CD4-positive, CD25-positive, alpha-beta regulatory T cell (primary cell): ENCODE measurements around the gene CNNM3. TPM values are rescaled to one million over a fixed set of nuclear protein-coding genes. Genes with fewer than 3 reads are reported as not detected.

Source experiments
- ATAC-seq, 2 donors: fragments of 150-1000 bp; cut with Tn5 transposase; one replicate each; pipeline ENCODE4 v1.10.0; 2021; ENCODE audit warnings: low read depth in 2 of 2, moderate number of reproducible peaks in 2 of 2, moderate library complexity in 1 of 2
- DNase-seq, 3 donors: peaks; one replicate each; pipeline versions ENCODE4 v3.0.0 to v3.0.0-alpha.2; 2012 to 2022; ENCODE audit warnings: mixed read lengths in 1 of 3
- H3K27ac ChIP-seq: one replicate; pipeline ENCODE4 v1.7.0; 2013; ENCODE audit warnings: mild to moderate bottlenecking, low read length; ENCODE audit not compliant: insufficient read depth, poor library complexity, severe bottlenecking
- H3K27me3 ChIP-seq: one replicate; pipeline ENCODE4 v1.7.0; 2013; ENCODE audit warnings: low read length; ENCODE audit not compliant: control insufficient read depth, insufficient read depth
- H3K36me3 ChIP-seq: one replicate; pipeline ENCODE4 v1.7.0; 2013; ENCODE audit warnings: mild to moderate bottlenecking, low read length, moderate library complexity; ENCODE audit not compliant: control insufficient read depth, insufficient read depth
- H3K4me1 ChIP-seq: 2 replicates; pipeline ENCODE4 v1.7.0; 2013; ENCODE audit warnings: mild to moderate bottlenecking, low read length; ENCODE audit not compliant: insufficient read depth, control insufficient read depth, poor library complexity, severe bottlenecking
- H3K4me3 ChIP-seq: one replicate; pipeline ENCODE4 v1.7.0; 2013; ENCODE audit warnings: low read depth, mild to moderate bottlenecking, low read length, moderate library complexity
- H3K9me3 ChIP-seq, 2 experiments: 1 replicate in 1 of 2; 2 replicates in 1 of 2; pipeline ENCODE4 v1.7.0; 2013; ENCODE audit warnings: low read length in 2 of 2, mild to moderate bottlenecking in 1 of 2, moderate library complexity in 1 of 2; ENCODE audit not compliant: control insufficient read depth in 2 of 2
- H3K27ac Mint-ChIP-seq, 3 donors: one replicate each; pipeline ENCODE4 v1.8.0; 2020 to 2022; ENCODE audit warnings: mild to moderate bottlenecking in 3 of 3, mixed read lengths in 3 of 3, moderate library complexity in 2 of 3
- H3K27me3 Mint-ChIP-seq: one replicate; pipeline ENCODE4 v1.8.0; 2022; ENCODE audit warnings: mild to moderate bottlenecking, mixed read lengths
- H3K36me3 Mint-ChIP-seq: one replicate; pipeline ENCODE4 v1.8.0; 2020; ENCODE audit warnings: mixed read lengths
- H3K4me1 Mint-ChIP-seq, 4 donors: one replicate each; pipeline ENCODE4 v1.8.0; 2020 to 2022; ENCODE audit warnings: mixed read lengths in 4 of 4, mild to moderate bottlenecking in 1 of 4
- H3K4me3 Mint-ChIP-seq, 4 donors: one replicate each; pipeline ENCODE4 v1.8.0; 2020 to 2022; ENCODE audit warnings: mild to moderate bottlenecking in 4 of 4, mixed read lengths in 4 of 4, moderate library complexity in 3 of 4
- H3K9me3 Mint-ChIP-seq, 7 donors: one replicate each; pipeline ENCODE4 v1.8.0; 2020 to 2022; ENCODE audit warnings: mixed read lengths in 7 of 7, mild to moderate bottlenecking in 3 of 7, moderate library complexity in 2 of 7
- polyA plus RNA-seq, 4 donors: library from polyadenylated mRNA; unstranded; fragments of 300-500 nt; fragmentation: Illumina TruSeq; gene quantifications; one replicate each; pipeline ENCODE4 v1.2.3, GENCODE V29; 2021
- total RNA-seq: library from RNA; stranded (reverse); gene quantifications from one replicate; pipeline ENCODE4 v1.2.3, GENCODE V29; 2022

The CNNM3 gene
- total and polyA plus RNA-seq, 5 donors from 2014 or later, result 4.9 to 33.1 (median 10.3) TPM

- no peak for ATAC-seq
- peaks cover 0 to 19% (median 6%) of the 10 kb centered on the region in 4 donors for H3K4me1 Mint-ChIP-seq
- Histone ChIP-seq H3K4me3 (no peak overlapping the region), H3K4me1 (peaks cover 19% of the 10 kb centered on the region), H3K36me3 (no peaks in the 10 kb centered on the region), H3K27me3 (no peaks in the 10 kb centered on the region), H3K27ac (no peak overlapping the region), H3K9me3 (no peaks in the 10 kb centered on the region)
- H3K9me3 Mint-ChIP-seq, result no peaks in the 10 kb centered on the region
- H3K27ac Mint-ChIP-seq, result peak overlapping the region in 1 of 3 donors; percentile 14
- no peak for DNase-seq
- no peaks in the 10 kb centered on the region for H3K36me3 Mint-ChIP-seq
- H3K27me3 Mint-ChIP-seq, result no peaks in the 10 kb centered on the region
- peak overlapping the region in 2 of 4 donors; percentile 56 to 73 for H3K4me3 Mint-ChIP-seq
Observed at GRCh38 chr2:96839875-96840850, 24.1 kb downstream of the CNNM3 start.

GRCh38 chr2:96841701-96842495 lies 25.8 kb downstream of the CNNM3 start:
- Mint-ChIP-seq H3K27ac (peak overlapping the region in 1 of 3 donors; percentile 79), H3K4me1 (peaks cover 0 to 19% (median 6%) of the 10 kb centered on the region in 4 donors), H3K27me3 (no peaks in the 10 kb centered on the region), H3K36me3 (no peaks in the 10 kb centered on the region), H3K9me3 (no peaks in the 10 kb centered on the region), H3K4me3 (no peak overlapping the region)
- DNase-seq, result no peak
- no peak overlapping the region for H3K27ac ChIP-seq
- ATAC-seq, result no peak
- H3K4me3 ChIP-seq, result no peak overlapping the region
- no peaks in the 10 kb centered on the region for H3K9me3 ChIP-seq
- peaks cover 19% of the 10 kb centered on the region for H3K4me1 ChIP-seq
- peaks cover 4% of the 10 kb centered on the region for H3K36me3 ChIP-seq
- H3K27me3 ChIP-seq, result no peaks in the 10 kb centered on the region

- Histone ChIP-seq H3K36me3 (peaks cover 8% of the 10 kb centered on the region), H3K9me3 (no peaks in the 10 kb centered on the region), H3K4me1 (peaks cover 19% of the 10 kb centered on the region), H3K27me3 (no peaks in the 10 kb centered on the region), H3K27ac (no peak overlapping the region), H3K4me3 (no peak overlapping the region)
- Mint-ChIP-seq H3K4me1 (peaks cover 0 to 19% (median 6%) of the 10 kb centered on the region in 4 donors), H3K36me3 (peaks cover 3% of the 10 kb centered on the region), H3K9me3 (no peaks in the 10 kb centered on the region), H3K4me3 (no peak overlapping the region), H3K27ac (peak overlapping the region in 2 of 3 donors; percentile 36 to 79), H3K27me3 (no peaks in the 10 kb centered on the region)
- ATAC-seq (no peak), DNase-seq (no peak)
Observed at GRCh38 chr2:96842600-96842999, 26.5 kb downstream of the CNNM3 start.

GRCh38 chr2:96843538-96844268 lies 27.6 kb downstream of the CNNM3 start, which contains the start of gene ANKRD23:
TSS of gene ANKRD23 (minus strand) at chr2:96844021. CDS start at chr2:96843992, 29 bp downstream.
- H3K4me3 Mint-ChIP-seq, result peak within 1 kb of the TSS in 1 of 4 donors; percentile 45
- Histone ChIP-seq H3K36me3 (peaks cover 18% of the 10 kb centered on the region), H3K4me3 (no peak within 1 kb of the TSS), H3K27me3 (no peaks in the 10 kb centered on the region), H3K4me1 (peaks cover 15% of the 10 kb centered on the region), H3K9me3 (no peaks in the 10 kb centered on the region), H3K27ac (no peak within 1 kb of the TSS)
- H3K36me3 Mint-ChIP-seq, result peaks cover 9% of the 10 kb centered on the region
- peaks cover 0 to 19% (median 9%) of the 10 kb centered on the region in 4 donors for H3K4me1 Mint-ChIP-seq
- no peak for ATAC-seq
- no peak for DNase-seq
- no peaks in the 10 kb centered on the region for H3K27me3 Mint-ChIP-seq
- peak within 1 kb of the TSS in 2 of 3 donors; percentile 48 to 79 for H3K27ac Mint-ChIP-seq
- H3K9me3 Mint-ChIP-seq, result no peaks in the 10 kb centered on the region

GRCh38 chr2:96844405-96844808 lies 28.3 kb downstream of the CNNM3 start:
- no peak overlapping the region for H3K4me3 Mint-ChIP-seq
- DNase-seq (no peak), ATAC-seq (no peak)
- Histone ChIP-seq H3K4me1 (peaks cover 8% of the 10 kb centered on the region), H3K4me3 (no peak overlapping the region), H3K27me3 (no peaks in the 10 kb centered on the region), H3K9me3 (no peaks in the 10 kb centered on the region), H3K27ac (no peak overlapping the region), H3K36me3 (peaks cover 22% of the 10 kb centered on the region)
- no peak overlapping the region for H3K27ac Mint-ChIP-seq
- H3K36me3 Mint-ChIP-seq, result peaks cover 9% of the 10 kb centered on the region
- H3K9me3 Mint-ChIP-seq, result no peaks in the 10 kb centered on the region
- H3K4me1 Mint-ChIP-seq, result peaks cover 0 to 15% (median 8%) of the 10 kb centered on the region in 4 donors
- H3K27me3 Mint-ChIP-seq, result no peaks in the 10 kb centered on the region

DNA sequence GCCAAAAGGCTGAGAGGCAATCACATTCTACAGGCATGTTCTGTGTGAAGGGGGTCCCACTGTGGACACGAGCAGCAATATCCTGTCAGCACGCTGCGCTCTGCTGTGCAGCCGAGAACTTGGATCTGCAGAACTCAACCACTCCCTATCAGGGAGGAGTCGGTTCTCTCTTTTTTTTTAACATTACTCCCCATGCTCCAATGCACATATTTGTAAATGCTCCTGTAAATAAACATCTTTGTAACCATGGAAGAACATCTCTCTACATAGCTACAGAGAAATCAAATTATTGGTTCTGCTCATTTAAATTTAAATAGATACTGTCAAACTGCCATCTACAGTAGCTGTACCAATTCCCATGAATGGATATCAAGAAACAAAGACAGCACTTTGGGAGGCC lies 30.8 kb downstream of the CNNM3 start:
- H3K4me3 ChIP-seq, result no peak overlapping the region
- ATAC-seq (no peak), DNase-seq (no peak)
- Mint-ChIP-seq H3K9me3 (no peaks in the 10 kb centered on the region), H3K4me3 (no peak overlapping the region), H3K27ac (no peak overlapping the region), H3K27me3 (no peaks in the 10 kb centered on the region), H3K36me3 (peaks cover 13% of the 10 kb centered on the region), H3K4me1 (peaks cover 0 to 6% (median 3%) of the 10 kb centered on the region in 4 donors)
- H3K27me3 ChIP-seq, result no peaks in the 10 kb centered on the region
- H3K36me3 ChIP-seq, result peaks cover 40% of the 10 kb centered on the region
- no peaks in the 10 kb centered on the region for H3K9me3 ChIP-seq
- H3K27ac ChIP-seq, result no peak overlapping the region
- H3K4me1 ChIP-seq, result no peaks in the 10 kb centered on the region

- ATAC-seq, result no peak
- H3K36me3 ChIP-seq, result peaks cover 46% of the 10 kb centered on the region
- peaks cover 16% of the 10 kb centered on the region for H3K36me3 Mint-ChIP-seq
Observed at GRCh38 chr2:96847586-96847985, 31.5 kb downstream of the CNNM3 start.

More at GRCh38 chr2:96847586-96847985, 31.5 kb downstream of the CNNM3 start:
- Histone ChIP-seq H3K27ac (no peak overlapping the region), H3K4me1 (no peaks in the 10 kb centered on the region), H3K9me3 (no peaks in the 10 kb centered on the region), H3K27me3 (no peaks in the 10 kb centered on the region), H3K4me3 (no peak overlapping the region)
- H3K4me3 Mint-ChIP-seq, result no peak overlapping the region
- H3K27ac Mint-ChIP-seq, result no peak overlapping the region
- no peaks in the 10 kb centered on the region for H3K27me3 Mint-ChIP-seq
- H3K4me1 Mint-ChIP-seq, result peaks cover 0 to 6% (median 4%) of the 10 kb centered on the region in 4 donors
- H3K9me3 Mint-ChIP-seq, result no peaks in the 10 kb centered on the region
- DNase-seq, result no peak
